GM21576 (cell line): Measurements from ENCODE around the gene CCDC144A.
"Not testable (repeated sequence)": the region's sequence is repeated elsewhere in the genome, so short reads cannot be mapped to it uniquely, and the experiment has no call there.

Experiments used
- ATAC-seq: cut with Tn5 transposase; IDR thresholded peaks from one replicate; pipeline ENCODE4 v1.9.1; 2021; ENCODE audit warnings: mild to moderate bottlenecking, moderate library complexity; ENCODE audit not compliant: unreplicated experiment

CCDC144A gene

GRCh38 chr17:16751924-16752287 is 61.9 kb downstream of the CCDC144A start:
- ATAC-seq: not testable (repeated sequence)

GRCh38 chr17:16757520-16757919 is 67.5 kb downstream of the CCDC144A start:
- not testable (repeated sequence) for ATAC-seq

- not testable (repeated sequence) for ATAC-seq
These were observed 68.1 kb downstream of the CCDC144A start for GRCh38 chr17:16758177-16758576.

DNA sequence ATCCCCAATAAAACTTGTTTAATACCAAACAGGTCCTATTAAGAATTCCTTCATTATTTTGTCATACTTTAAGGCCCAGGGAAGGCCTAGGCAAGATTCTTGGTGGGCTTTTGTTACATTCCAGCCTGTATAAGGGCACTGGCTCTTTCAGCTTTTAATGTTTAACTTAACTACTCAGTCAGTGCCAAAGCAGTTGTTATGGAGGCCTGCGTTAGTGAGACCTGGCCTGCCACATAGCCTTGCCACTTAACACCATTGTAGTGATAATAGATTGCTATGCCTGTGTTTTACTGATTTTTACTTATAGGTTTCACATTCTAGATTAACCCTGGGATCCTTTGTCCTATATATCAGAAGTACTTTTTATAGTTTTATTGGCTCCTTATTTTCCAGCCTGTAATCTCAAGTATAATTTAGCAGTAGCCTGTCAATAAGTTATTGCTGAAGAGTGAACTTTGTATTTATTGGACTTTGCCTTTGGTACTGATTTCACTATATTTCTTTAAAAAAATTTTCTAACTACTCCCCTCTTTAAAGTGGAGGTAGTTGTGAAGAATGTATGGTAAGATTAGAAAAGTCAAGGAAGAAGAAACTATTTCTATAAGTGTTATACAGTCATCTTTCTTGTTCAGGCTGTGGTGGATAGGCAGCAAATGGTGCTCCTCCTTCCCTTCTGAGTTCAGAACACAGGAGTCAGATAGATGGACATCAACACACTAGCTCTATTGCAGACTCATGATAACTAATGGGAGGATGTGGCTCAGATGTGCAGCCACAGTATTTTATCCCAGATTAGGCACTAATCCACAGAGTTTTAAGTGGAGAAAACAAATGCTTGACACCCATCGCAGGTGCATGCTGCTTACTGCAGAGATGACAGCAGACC is 78.5 kb downstream of the CCDC144A start:
- ATAC-seq: not testable (repeated sequence)

- ATAC-seq: not testable (repeated sequence)
These were observed 82.5 kb downstream of the CCDC144A start for GRCh38 chr17:16772394-16773145.

DNA sequence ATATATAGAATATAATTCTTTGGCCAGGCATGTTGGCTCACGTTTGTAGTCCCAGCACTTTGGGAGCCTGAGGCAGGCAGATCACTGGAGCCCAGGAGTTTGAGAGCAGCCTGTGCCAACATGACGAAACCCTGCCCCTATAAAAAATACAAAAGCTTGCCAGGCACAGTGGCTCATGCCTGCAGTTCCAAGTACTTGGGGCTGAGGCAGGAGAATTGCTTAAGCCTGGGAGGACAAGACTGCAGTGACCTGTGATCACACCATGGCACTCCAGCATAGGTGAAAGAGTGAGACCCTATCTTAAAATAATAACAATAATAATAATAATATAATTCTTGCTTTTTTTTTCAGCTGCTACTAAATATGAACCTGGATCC is 83.1 kb downstream of the CCDC144A start:
- not testable (repeated sequence) for ATAC-seq

- ATAC-seq: not testable (repeated sequence)
These were observed 97.8 kb downstream of the CCDC144A start for GRCh38 chr17:16787851-16788250.

GRCh38 chr17:16788889-16789536 is 99.0 kb downstream of the CCDC144A start:
- not testable (repeated sequence) for ATAC-seq

DNA sequence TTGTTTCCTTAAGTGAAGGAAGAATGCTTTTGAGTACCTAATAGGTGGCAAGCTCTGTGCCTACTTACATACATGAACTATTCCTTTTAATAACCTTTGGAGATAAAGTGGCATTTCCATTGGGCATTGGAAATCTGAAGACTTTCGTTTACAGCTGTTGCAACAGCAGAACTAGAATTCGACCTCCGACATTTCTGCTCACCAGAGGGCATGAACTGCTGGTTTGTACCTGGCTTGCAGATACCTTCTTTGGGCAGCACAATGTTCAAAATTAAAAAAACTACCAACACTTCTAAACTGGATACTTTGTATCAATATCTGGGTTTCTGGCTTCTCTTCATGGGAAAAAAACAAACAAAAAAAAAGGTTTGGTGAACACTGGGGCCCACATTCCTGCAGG is 99.6 kb downstream of the CCDC144A start:
- ATAC-seq: not testable (repeated sequence)

- not testable (repeated sequence) for ATAC-seq
These were observed 100.4 kb downstream of the CCDC144A start for GRCh38 chr17:16790313-16790871.

GRCh38 chr17:16794215-16794614 is 104.2 kb downstream of the CCDC144A start:
- ATAC-seq: not testable (repeated sequence)

DNA sequence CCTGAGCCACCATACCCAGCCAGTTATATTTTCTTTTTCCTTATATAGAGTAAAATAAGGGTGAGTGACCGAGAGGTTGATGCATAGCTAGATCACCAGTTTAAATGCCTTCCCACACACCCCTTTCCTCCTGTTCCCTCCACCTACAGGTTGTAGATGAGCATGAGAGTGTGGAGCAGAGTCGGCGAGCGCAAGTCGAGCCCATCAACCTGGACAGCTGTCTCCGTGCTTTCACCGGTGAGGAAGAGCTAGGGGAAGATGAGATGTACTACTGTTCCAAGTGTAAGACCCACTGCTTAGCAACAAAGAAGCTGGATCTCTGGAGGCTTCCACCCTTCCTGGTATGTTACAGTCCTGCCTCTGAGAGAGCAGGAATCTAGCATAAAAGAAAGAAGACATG is 105.9 kb downstream of the CCDC144A start:
- not testable (repeated sequence) for ATAC-seq

GRCh38 chr17:16804851-16805250 is 114.8 kb downstream of the CCDC144A start:
- not testable (repeated sequence) for ATAC-seq

GRCh38 chr17:16806599-16806998 is 116.6 kb downstream of the CCDC144A start:
- ATAC-seq: not testable (repeated sequence)

GRCh38 chr17:16807620-16808019 is 117.6 kb downstream of the CCDC144A start:
- ATAC-seq: not testable (repeated sequence)

- ATAC-seq: not testable (repeated sequence)
These were observed 120.2 kb downstream of the CCDC144A start for GRCh38 chr17:16810236-16810635.

DNA sequence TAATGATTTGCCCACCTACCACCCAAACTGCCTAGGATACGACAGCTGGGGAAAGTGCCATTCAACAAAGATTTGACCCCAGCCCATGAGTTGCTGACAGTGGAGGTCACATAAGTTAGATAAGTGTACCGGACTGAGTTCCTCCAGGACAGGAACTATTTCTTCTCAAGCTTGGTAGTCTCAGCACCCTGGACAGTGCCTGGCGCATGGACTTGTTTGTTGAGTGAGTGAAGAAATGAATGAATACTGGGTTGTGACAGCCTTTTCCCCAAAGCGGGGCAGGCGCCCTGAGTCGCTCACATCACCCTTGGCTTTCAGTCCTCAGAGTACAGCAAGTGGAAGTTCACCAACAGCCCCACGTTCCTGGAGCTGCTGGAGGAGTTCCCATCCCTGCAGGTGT is 122.1 kb downstream of the CCDC144A start:
- not testable (repeated sequence) for ATAC-seq

GRCh38 chr17:16814439-16814838 is 124.4 kb downstream of the CCDC144A start:
- ATAC-seq: no peak

- ATAC-seq: no peak
These were observed 127.2 kb downstream of the CCDC144A start for GRCh38 chr17:16817201-16817600.

GRCh38 chr17:16817940-16818339 is 127.9 kb downstream of the CCDC144A start:
- not testable (repeated sequence) for ATAC-seq

- no peak for ATAC-seq
These were observed 128.3 kb downstream of the CCDC144A start for GRCh38 chr17:16818340-16818739.
